HG03457 (cell line): ENCODE results near the gene BANP.
"Not testable (repeated sequence)": the region's sequence is repeated elsewhere in the genome, so short reads cannot be mapped to it uniquely, and the experiment has no call there.

Source experiments
- ATAC-seq: cut with Tn5 transposase; IDR thresholded peaks from one replicate; pipeline ENCODE4 v1.9.1; 2021; ENCODE audit warnings: moderate number of reproducible peaks; ENCODE audit not compliant: unreplicated experiment

BANP gene

GRCh38 chr16:88076211-88076931 is 125.1 kb downstream of the BANP start:
- ATAC-seq: no peak

- not testable (repeated sequence) for ATAC-seq
These were observed 125.7 kb downstream of the BANP start for GRCh38 chr16:88076932-88077320.

GRCh38 chr16:88077328-88078108 is 126.3 kb downstream of the BANP start:
- ATAC-seq: no peak

- no peak for ATAC-seq
These were observed 127.0 kb downstream of the BANP start for GRCh38 chr16:88078111-88078775.

- ATAC-seq: no peak
These were observed 132.3 kb downstream of the BANP start for GRCh38 chr16:88083582-88083981.

- no peak for ATAC-seq
These were observed 133.6 kb downstream of the BANP start for GRCh38 chr16:88084881-88085280.

GRCh38 chr16:88086571-88087516 is 135.6 kb downstream of the BANP start:
- ATAC-seq: no peak

- ATAC-seq: no peak
These were observed 136.3 kb downstream of the BANP start for GRCh38 chr16:88087517-88087877.

GRCh38 chr16:88088161-88088581 is 136.9 kb downstream of the BANP start:
- no peak for ATAC-seq

GRCh38 chr16:88088611-88089010 is 137.4 kb downstream of the BANP start:
- ATAC-seq: not testable (repeated sequence)

- not testable (repeated sequence) for ATAC-seq
These were observed 137.8 kb downstream of the BANP start for GRCh38 chr16:88089071-88089470.

GRCh38 chr16:88089632-88090376 is 138.6 kb downstream of the BANP start:
- not testable (repeated sequence) for ATAC-seq

GRCh38 chr16:88090377-88091175 is 139.3 kb downstream of the BANP start:
- not testable (repeated sequence) for ATAC-seq

GRCh38 chr16:88091221-88091971 is 140.2 kb downstream of the BANP start:
- ATAC-seq: not testable (repeated sequence)

GRCh38 chr16:88091972-88092302 is 140.7 kb downstream of the BANP start:
- not testable (repeated sequence) for ATAC-seq

GRCh38 chr16:88092791-88093555 is 141.7 kb downstream of the BANP start:
- ATAC-seq: not testable (repeated sequence)

GRCh38 chr16:88093556-88094252 is 142.5 kb downstream of the BANP start:
- ATAC-seq: not testable (repeated sequence)
